ENCODE measurements around the gene POTEI.
"Not testable (repeated sequence)": the region's sequence is repeated elsewhere in the genome, so short reads cannot be mapped to it uniquely, and the experiment has no call there.

DNA sequence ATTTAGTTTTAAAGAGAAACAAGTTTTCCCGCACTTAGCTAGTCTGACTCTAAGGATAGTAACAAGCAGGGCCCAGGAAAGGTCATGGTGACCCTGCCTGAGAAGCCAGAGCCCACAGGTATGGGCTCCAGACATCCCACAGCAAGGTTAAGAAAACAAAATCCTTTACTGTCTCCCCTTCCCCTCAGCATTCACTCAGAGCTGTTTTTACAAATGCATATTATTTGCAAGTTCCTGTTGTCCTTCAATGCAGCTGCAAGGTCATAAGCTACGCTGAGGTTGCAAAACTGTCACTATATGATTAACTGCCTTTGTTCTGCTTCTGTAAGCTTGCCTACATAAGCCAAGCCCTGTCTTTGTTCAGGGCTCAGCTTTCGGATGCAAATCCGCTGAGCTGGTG, 18.1 kb downstream of the POTEI start:
- TF ChIP-seq CTCF, POLR2A (IDR thresholded peaks at IDR 0.05): not testable (repeated sequence)

Measured in vagina (tissue), 2 donors.